ENCODE data around the gene SMIM23. TPM values are rescaled to one million over a fixed set of nuclear protein-coding genes. Genes with fewer than 3 reads are reported as not detected.

The SMIM23 gene
- total RNA-seq (2021), result not detected in 3 replicates
- not detected for Bru-seq, nascent RNA
- long read RNA-seq, experiment 1, result 0 reads
- long read RNA-seq, experiment 2, result 0 reads
- long read RNA-seq, experiment 3, result 0 reads

DNA sequence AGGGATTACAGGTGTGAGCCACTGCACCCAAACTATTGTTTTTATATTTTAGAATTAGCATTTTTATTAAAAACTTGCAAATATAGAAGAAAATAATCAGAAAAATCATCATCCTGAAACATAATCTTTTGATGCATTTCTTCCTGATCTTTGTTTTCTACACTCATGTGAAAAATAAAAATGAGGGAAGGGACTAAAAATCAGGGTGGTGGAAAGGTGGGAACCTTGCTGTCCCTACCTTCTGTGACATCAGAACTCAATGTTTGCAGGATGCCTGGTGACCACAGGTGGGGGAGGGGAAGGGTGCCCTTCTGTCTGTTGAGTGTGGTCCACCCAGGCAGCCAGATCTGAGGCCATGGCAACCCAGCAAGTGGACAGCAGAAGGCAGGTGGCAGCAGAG lies at the start of gene SMIM23:
Gene SMIM23, plus strand, starts transcription at position 301 of the 400 bp plus-strand sequence. Its CDS starts 55 bp downstream, at position 356.
- Mint-ChIP-seq H3K27me3 (ENCODE audit: low read depth) (no peaks in the 10 kb centered on the region; the same call in 1 of the 2 replicates), H3K36me3 (no peaks in the 10 kb centered on the region), H3K4me1 (no peaks in the 10 kb centered on the region), H3K9me3 (peaks cover 11% of the 10 kb centered on the region), H3K4me3 (no peak within 1 kb of the TSS), H3K27ac (no peak within 1 kb of the TSS)
- POLR2A ChIA-PET, result no interaction called here
- TF ChIP-seq, protein P1, sequence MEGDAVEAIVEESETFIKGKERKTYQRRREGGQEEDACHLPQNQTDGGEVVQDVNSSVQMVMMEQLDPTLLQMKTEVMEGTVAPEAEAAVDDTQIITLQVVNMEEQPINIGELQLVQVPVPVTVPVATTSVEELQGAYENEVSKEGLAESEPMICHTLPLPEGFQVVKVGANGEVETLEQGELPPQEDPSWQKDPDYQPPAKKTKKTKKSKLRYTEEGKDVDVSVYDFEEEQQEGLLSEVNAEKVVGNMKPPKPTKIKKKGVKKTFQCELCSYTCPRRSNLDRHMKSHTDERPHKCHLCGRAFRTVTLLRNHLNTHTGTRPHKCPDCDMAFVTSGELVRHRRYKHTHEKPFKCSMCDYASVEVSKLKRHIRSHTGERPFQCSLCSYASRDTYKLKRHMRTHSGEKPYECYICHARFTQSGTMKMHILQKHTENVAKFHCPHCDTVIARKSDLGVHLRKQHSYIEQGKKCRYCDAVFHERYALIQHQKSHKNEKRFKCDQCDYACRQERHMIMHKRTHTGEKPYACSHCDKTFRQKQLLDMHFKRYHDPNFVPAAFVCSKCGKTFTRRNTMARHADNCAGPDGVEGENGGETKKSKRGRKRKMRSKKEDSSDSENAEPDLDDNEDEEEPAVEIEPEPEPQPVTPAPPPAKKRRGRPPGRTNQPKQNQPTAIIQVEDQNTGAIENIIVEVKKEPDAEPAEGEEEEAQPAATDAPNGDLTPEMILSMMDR (IDR thresholded peaks at IDR 0.05), result no peak
- no peak for DNase-seq (ENCODE audit: low spot score)
- CTCF ChIA-PET, result no interaction called here
- no peak for ATAC-seq

DNA sequence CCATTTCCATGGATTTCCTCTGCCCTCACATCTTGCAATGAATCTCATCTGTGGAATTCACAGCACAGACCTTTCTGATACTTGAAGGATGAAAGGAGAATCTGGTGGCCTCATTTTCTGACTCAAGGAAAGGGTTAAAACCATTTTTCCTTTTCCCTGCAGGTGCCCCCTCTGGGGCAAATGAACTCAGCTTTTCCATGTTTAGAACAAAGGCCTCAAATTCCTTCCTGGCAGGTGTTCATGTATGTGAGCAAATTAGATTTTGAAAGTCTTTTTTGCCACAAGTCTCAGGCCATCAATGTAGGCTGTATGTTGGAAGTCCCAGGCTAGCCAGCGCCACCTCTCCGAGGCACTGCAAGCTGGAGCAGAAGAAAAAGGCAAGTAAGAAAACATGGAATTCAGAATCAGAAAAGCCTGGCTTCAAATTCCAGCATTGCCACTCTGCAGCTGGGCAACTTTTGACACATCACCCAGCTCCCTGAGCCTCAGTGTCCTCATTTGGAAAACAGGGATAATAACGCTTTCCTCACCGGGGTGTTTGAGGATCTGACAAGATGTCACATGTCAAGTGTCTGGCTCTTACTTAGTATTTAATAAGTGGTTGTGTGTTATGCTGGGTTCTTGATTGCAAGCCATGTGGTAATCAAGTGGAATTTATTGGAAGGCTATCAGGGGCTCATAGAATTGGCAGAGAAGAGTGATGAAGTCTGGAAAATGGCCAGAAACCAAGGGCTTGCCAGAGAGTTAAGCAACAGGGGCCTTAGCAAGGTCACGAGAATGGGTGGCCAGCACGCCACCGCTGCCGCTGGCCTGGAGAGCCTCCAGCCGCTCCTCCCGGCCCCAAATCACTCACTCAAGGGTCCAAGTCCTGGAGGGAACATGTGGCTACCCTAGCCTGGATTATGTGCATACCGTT lies 48.4 kb upstream of the SMIM23 start:
- TF ChIP-seq, protein P2, sequence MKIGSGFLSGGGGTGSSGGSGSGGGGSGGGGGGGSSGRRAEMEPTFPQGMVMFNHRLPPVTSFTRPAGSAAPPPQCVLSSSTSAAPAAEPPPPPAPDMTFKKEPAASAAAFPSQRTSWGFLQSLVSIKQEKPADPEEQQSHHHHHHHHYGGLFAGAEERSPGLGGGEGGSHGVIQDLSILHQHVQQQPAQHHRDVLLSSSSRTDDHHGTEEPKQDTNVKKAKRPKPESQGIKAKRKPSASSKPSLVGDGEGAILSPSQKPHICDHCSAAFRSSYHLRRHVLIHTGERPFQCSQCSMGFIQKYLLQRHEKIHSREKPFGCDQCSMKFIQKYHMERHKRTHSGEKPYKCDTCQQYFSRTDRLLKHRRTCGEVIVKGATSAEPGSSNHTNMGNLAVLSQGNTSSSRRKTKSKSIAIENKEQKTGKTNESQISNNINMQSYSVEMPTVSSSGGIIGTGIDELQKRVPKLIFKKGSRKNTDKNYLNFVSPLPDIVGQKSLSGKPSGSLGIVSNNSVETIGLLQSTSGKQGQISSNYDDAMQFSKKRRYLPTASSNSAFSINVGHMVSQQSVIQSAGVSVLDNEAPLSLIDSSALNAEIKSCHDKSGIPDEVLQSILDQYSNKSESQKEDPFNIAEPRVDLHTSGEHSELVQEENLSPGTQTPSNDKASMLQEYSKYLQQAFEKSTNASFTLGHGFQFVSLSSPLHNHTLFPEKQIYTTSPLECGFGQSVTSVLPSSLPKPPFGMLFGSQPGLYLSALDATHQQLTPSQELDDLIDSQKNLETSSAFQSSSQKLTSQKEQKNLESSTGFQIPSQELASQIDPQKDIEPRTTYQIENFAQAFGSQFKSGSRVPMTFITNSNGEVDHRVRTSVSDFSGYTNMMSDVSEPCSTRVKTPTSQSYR (CRISPR knock-in tag; IDR thresholded peaks at IDR 0.05), result no peak
- TF ChIP-seq, protein P3, sequence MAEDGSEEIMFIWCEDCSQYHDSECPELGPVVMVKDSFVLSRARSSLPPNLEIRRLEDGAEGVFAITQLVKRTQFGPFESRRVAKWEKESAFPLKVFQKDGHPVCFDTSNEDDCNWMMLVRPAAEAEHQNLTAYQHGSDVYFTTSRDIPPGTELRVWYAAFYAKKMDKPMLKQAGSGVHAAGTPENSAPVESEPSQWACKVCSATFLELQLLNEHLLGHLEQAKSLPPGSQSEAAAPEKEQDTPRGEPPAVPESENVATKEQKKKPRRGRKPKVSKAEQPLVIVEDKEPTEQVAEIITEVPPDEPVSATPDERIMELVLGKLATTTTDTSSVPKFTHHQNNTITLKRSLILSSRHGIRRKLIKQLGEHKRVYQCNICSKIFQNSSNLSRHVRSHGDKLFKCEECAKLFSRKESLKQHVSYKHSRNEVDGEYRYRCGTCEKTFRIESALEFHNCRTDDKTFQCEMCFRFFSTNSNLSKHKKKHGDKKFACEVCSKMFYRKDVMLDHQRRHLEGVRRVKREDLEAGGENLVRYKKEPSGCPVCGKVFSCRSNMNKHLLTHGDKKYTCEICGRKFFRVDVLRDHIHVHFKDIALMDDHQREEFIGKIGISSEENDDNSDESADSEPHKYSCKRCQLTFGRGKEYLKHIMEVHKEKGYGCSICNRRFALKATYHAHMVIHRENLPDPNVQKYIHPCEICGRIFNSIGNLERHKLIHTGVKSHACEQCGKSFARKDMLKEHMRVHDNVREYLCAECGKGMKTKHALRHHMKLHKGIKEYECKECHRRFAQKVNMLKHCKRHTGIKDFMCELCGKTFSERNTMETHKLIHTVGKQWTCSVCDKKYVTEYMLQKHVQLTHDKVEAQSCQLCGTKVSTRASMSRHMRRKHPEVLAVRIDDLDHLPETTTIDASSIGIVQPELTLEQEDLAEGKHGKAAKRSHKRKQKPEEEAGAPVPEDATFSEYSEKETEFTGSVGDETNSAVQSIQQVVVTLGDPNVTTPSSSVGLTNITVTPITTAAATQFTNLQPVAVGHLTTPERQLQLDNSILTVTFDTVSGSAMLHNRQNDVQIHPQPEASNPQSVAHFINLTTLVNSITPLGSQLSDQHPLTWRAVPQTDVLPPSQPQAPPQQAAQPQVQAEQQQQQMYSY (CRISPR knock-in tag; IDR thresholded peaks at IDR 0.05), result peak; percentile 48; the same call in 1 of the 2 replicates
- Mint-ChIP-seq H3K4me3 (no peak overlapping the region), H3K36me3 (no peaks in the 10 kb centered on the region), H3K9me3 (no peaks in the 10 kb centered on the region), H3K27ac (no peak overlapping the region), H3K4me1 (peaks cover 25% of the 10 kb centered on the region), H3K27me3 (ENCODE audit: low read depth) (peaks cover 4% of the 10 kb centered on the region; the same call in 1 of the 2 replicates)
- DNase-seq (ENCODE audit: low spot score) (no peak), ATAC-seq (no peak)
- CTCF ChIA-PET, result no interaction called here
- POLR2A ChIA-PET, result no interaction called here

DNA sequence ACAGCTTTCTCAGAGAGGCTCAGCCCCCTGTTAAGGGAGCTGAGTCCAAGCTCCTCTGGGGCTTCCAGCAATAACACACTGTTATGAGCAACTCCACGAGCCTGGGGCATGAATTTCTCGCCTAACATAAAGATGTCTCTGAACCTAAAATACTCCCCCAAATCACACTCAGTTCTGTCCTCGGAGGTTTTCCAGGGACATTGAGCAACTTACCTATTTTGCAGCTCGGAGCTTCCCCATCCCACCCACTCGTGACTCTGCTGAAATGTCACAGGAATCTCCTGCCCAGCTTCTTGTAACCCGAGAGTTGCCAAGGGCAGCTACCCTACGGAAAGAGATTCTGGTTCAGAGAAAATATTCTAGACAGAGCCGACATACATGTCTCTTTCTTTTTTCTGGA lies 47.1 kb upstream of the SMIM23 start:
- Mint-ChIP-seq H3K27me3 (ENCODE audit: low read depth) (peaks cover 4% of the 10 kb centered on the region; the same call in 1 of the 2 replicates), H3K36me3 (no peaks in the 10 kb centered on the region), H3K4me1 (peaks cover 25% of the 10 kb centered on the region), H3K9me3 (no peaks in the 10 kb centered on the region), H3K27ac (no peak overlapping the region), H3K4me3 (no peak overlapping the region)
- ChIA-PET POLR2A (no interaction called here), CTCF (no interaction called here)
- ATAC-seq (no peak), DNase-seq (ENCODE audit: low spot score) (no peak)
- TF ChIP-seq NFYB (CRISPR knock-in tag; conservative IDR thresholded peaks at IDR 0.05; ENCODE audit: low read depth), result no peak

DNA sequence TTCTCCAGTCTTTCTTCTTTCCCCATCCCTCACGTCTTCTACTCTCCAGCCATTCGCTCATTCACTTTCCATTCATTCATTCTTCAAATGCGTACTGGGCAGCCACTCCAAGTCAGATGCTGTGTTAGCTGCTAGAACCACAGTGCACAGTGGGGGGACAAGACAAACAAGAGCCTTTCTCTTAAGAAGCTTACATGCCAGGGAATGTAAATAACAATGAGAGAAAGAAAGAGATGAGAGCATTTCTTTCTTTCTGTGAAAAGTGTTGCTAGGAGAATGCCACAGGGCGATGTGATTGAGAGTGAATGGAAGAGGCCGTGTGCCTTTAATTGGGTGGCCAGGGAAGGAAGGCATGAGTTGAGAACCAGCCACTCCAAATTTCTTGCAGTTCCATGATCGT lies 46.3 kb upstream of the SMIM23 start:
- H3K9me3 Mint-ChIP-seq, result peaks cover 2% of the 10 kb centered on the region; the same call in 1 of the 2 replicates
- no peak for DNase-seq (ENCODE audit: low spot score)
- POLR2A ChIA-PET, result no interaction called here
- TF ChIP-seq FOXK1 (CRISPR knock-in tag; IDR thresholded peaks at IDR 0.05) (no peak), NR2C2 (CRISPR knock-in tag; IDR thresholded peaks at IDR 0.05) (no peak), ZNF219 (CRISPR knock-in tag; IDR thresholded peaks at IDR 0.05; ENCODE audit: borderline replicate concordance) (no peak), ZNF138 (CRISPR knock-in tag; conservative IDR thresholded peaks at IDR 0.05) (no peak), SOX15 (CRISPR knock-in tag; IDR thresholded peaks at IDR 0.05) (no peak)
- TF ChIP-seq, protein P4, sequence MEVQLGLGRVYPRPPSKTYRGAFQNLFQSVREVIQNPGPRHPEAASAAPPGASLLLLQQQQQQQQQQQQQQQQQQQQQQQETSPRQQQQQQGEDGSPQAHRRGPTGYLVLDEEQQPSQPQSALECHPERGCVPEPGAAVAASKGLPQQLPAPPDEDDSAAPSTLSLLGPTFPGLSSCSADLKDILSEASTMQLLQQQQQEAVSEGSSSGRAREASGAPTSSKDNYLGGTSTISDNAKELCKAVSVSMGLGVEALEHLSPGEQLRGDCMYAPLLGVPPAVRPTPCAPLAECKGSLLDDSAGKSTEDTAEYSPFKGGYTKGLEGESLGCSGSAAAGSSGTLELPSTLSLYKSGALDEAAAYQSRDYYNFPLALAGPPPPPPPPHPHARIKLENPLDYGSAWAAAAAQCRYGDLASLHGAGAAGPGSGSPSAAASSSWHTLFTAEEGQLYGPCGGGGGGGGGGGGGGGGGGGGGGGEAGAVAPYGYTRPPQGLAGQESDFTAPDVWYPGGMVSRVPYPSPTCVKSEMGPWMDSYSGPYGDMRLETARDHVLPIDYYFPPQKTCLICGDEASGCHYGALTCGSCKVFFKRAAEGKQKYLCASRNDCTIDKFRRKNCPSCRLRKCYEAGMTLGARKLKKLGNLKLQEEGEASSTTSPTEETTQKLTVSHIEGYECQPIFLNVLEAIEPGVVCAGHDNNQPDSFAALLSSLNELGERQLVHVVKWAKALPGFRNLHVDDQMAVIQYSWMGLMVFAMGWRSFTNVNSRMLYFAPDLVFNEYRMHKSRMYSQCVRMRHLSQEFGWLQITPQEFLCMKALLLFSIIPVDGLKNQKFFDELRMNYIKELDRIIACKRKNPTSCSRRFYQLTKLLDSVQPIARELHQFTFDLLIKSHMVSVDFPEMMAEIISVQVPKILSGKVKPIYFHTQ (CRISPR knock-in tag; IDR thresholded peaks at IDR 0.05), result no peak
- TF ChIP-seq, protein P5, sequence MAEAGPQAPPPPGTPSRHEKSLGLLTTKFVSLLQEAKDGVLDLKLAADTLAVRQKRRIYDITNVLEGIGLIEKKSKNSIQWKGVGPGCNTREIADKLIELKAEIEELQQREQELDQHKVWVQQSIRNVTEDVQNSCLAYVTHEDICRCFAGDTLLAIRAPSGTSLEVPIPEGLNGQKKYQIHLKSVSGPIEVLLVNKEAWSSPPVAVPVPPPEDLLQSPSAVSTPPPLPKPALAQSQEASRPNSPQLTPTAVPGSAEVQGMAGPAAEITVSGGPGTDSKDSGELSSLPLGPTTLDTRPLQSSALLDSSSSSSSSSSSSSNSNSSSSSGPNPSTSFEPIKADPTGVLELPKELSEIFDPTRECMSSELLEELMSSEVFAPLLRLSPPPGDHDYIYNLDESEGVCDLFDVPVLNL (CRISPR knock-in tag; IDR thresholded peaks at IDR 0.05; ENCODE audit: borderline replicate concordance, low read depth), result no peak
- TF ChIP-seq, protein P6, sequence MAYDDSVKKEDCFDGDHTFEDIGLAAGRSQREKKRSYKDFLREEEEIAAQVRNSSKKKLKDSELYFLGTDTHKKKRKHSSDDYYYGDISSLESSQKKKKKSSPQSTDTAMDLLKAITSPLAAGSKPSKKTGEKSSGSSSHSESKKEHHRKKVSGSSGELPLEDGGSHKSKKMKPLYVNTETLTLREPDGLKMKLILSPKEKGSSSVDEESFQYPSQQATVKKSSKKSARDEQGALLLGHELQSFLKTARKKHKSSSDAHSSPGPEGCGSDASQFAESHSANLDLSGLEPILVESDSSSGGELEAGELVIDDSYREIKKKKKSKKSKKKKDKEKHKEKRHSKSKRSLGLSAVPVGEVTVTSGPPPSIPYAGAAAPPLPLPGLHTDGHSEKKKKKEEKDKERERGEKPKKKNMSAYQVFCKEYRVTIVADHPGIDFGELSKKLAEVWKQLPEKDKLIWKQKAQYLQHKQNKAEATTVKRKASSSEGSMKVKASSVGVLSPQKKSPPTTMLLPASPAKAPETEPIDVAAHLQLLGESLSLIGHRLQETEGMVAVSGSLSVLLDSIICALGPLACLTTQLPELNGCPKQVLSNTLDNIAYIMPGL (CRISPR knock-in tag; IDR thresholded peaks at IDR 0.05), result no peak

More for the DNA sequence above, 46.3 kb upstream of the SMIM23 start:
- Mint-ChIP-seq H3K27ac (no peak overlapping the region), H3K27me3 (ENCODE audit: low read depth) (peaks cover 4% of the 10 kb centered on the region; the same call in 1 of the 2 replicates), H3K4me3 (no peak overlapping the region), H3K4me1 (peaks cover 25% of the 10 kb centered on the region), H3K36me3 (no peaks in the 10 kb centered on the region)
- CTCF ChIA-PET, result no interaction called here
- ATAC-seq, result peak; percentile 81
